ENCODE results near the gene ADAM22. TPM values are rescaled to one million over a fixed set of nuclear protein-coding genes. Genes with fewer than 3 reads are reported as not detected.

ADAM22 gene
- total RNA-seq, 4 donors from 2014 or later: 0.88 to 2.5 (median 1.6) TPM

GRCh38 chr7:87948371-87948770 lies 14.3 kb downstream of the ADAM22 start:
- H3K4me1 ChIP-seq: no peaks in the 10 kb centered on the region
- H3K9me3 ChIP-seq: no peaks in the 10 kb centered on the region
- H3K36me3 ChIP-seq: no peaks in the 10 kb centered on the region
- H3K4me3 ChIP-seq: no peak overlapping the region
- no peak for DNase-seq
- no peak overlapping the region for H3K27ac ChIP-seq
- no peaks in the 10 kb centered on the region for H3K27me3 ChIP-seq
- TF ChIP-seq CTCF (IDR thresholded peaks at IDR 0.05): no peak
- TF ChIP-seq POLR2A (IDR thresholded peaks at IDR 0.05): no peak

GRCh38 chr7:87959336-87959735 lies 25.3 kb downstream of the ADAM22 start:
- no peaks in the 10 kb centered on the region for H3K27me3 ChIP-seq
- no peak overlapping the region for H3K27ac ChIP-seq
- no peaks in the 10 kb centered on the region for H3K36me3 ChIP-seq
- H3K4me3 ChIP-seq: no peak overlapping the region
- no peaks in the 10 kb centered on the region for H3K9me3 ChIP-seq
- TF ChIP-seq CTCF (IDR thresholded peaks at IDR 0.05) (no peak), POLR2A (IDR thresholded peaks at IDR 0.05) (no peak)
- no peaks in the 10 kb centered on the region for H3K4me1 ChIP-seq
- DNase-seq: no peak

- no peak for DNase-seq
- H3K27me3 ChIP-seq: no peaks in the 10 kb centered on the region
- TF ChIP-seq CTCF (IDR thresholded peaks at IDR 0.05): no peak
- TF ChIP-seq POLR2A (IDR thresholded peaks at IDR 0.05): no peak
- no peaks in the 10 kb centered on the region for H3K4me1 ChIP-seq
- no peak overlapping the region for H3K27ac ChIP-seq
- H3K9me3 ChIP-seq: no peaks in the 10 kb centered on the region
- H3K4me3 ChIP-seq: no peak overlapping the region
- H3K36me3 ChIP-seq: no peaks in the 10 kb centered on the region
Observed at GRCh38 chr7:87960239-87960638, 26.2 kb downstream of the ADAM22 start.

- H3K4me3 ChIP-seq: no peak overlapping the region
- no peak for DNase-seq
- no peaks in the 10 kb centered on the region for H3K4me1 ChIP-seq
- H3K36me3 ChIP-seq: no peaks in the 10 kb centered on the region
- H3K27ac ChIP-seq: no peak overlapping the region
- no peaks in the 10 kb centered on the region for H3K9me3 ChIP-seq
- TF ChIP-seq CTCF (IDR thresholded peaks at IDR 0.05) (no peak), POLR2A (IDR thresholded peaks at IDR 0.05) (no peak)
- H3K27me3 ChIP-seq: no peaks in the 10 kb centered on the region
Observed at GRCh38 chr7:87961754-87962153, 27.7 kb downstream of the ADAM22 start.

GRCh38 chr7:87966271-87966670 lies 32.2 kb downstream of the ADAM22 start:
- no peaks in the 10 kb centered on the region for H3K4me1 ChIP-seq
- H3K4me3 ChIP-seq: no peak overlapping the region
- H3K36me3 ChIP-seq: no peaks in the 10 kb centered on the region
- DNase-seq: no peak
- TF ChIP-seq CTCF (IDR thresholded peaks at IDR 0.05) (no peak), POLR2A (IDR thresholded peaks at IDR 0.05) (no peak)
- H3K27me3 ChIP-seq: no peaks in the 10 kb centered on the region
- no peaks in the 10 kb centered on the region for H3K9me3 ChIP-seq
- no peak overlapping the region for H3K27ac ChIP-seq

- Histone ChIP-seq H3K27me3 (no peaks in the 10 kb centered on the region), H3K36me3 (no peaks in the 10 kb centered on the region), H3K4me1 (no peaks in the 10 kb centered on the region), H3K27ac (no peak overlapping the region), H3K9me3 (no peaks in the 10 kb centered on the region), H3K4me3 (no peak overlapping the region)
- no peak for TF ChIP-seq POLR2A (IDR thresholded peaks at IDR 0.05)
- no peak for TF ChIP-seq CTCF (IDR thresholded peaks at IDR 0.05)
- no peak for DNase-seq
Observed at GRCh38 chr7:87968021-87968420, 34.0 kb downstream of the ADAM22 start.
